Measurements from ENCODE around the gene SATB1.

DNA sequence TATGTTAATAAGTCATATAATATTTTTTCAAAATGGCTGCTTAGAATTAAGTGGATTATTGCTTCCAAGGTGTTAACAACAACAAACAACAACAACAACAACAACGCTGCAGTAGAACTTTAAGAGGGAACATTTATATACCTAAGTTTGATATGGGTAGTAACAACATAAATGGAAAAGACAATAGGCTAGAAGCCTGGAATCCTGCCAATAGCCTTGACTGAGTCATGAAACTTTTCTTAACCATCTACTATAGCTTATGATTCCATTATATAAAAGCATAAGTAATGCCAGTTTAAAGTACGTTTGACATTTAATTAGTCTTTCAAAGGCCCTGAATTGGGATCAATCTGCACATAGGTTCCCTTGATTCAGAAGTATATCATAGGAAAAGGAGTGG is 31.2 kb downstream of the SATB1 start:
- TF ChIP-seq ZNF565 (CRISPR knock-in tag; conservative IDR thresholded peaks at IDR 0.05; ENCODE audit: low read depth) (no peak), RARB (CRISPR knock-in tag; IDR thresholded peaks at IDR 0.05) (no peak), TOX (CRISPR knock-in tag; IDR thresholded peaks at IDR 0.05; ENCODE audit: borderline replicate concordance) (no peak), ARNTL (CRISPR knock-in tag; IDR thresholded peaks at IDR 0.05; ENCODE audit: borderline replicate concordance, low read depth) (no peak), ZFP30 (CRISPR knock-in tag; IDR thresholded peaks at IDR 0.05) (no peak)
- TF ChIP-seq, protein P1, sequence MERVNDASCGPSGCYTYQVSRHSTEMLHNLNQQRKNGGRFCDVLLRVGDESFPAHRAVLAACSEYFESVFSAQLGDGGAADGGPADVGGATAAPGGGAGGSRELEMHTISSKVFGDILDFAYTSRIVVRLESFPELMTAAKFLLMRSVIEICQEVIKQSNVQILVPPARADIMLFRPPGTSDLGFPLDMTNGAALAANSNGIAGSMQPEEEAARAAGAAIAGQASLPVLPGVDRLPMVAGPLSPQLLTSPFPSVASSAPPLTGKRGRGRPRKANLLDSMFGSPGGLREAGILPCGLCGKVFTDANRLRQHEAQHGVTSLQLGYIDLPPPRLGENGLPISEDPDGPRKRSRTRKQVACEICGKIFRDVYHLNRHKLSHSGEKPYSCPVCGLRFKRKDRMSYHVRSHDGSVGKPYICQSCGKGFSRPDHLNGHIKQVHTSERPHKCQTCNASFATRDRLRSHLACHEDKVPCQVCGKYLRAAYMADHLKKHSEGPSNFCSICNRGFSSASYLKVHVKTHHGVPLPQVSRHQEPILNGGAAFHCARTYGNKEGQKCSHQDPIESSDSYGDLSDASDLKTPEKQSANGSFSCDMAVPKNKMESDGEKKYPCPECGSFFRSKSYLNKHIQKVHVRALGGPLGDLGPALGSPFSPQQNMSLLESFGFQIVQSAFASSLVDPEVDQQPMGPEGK (CRISPR knock-in tag; IDR thresholded peaks at IDR 0.05; ENCODE audit: borderline replicate concordance): no peak
